ENCODE data around the gene LAMA5. TPM values are rescaled to one million over a fixed set of nuclear protein-coding genes. Genes with fewer than 3 reads are reported as not detected.

The LAMA5 gene
- polyA plus RNA-seq, 2 of the 4 experiments (the other 2 are of a cell fraction): 20.4 to 196 TPM

GRCh38 chr20:62350098-62350628 is 16.9 kb downstream of the LAMA5 start (continued):
- TF ChIP-seq MAX (IDR thresholded peaks at IDR 0.05): peak; percentile 51; the same call in 1 of the 2 replicates
- TF ChIP-seq JUN (IDR thresholded peaks at IDR 0.05): peak in 1 of 2 experiments; percentile 65; a peak in 2 of 5 replicates

- ATAC-seq (no peak), DNase-seq (ENCODE audit: low read depth in 1 of 2, low spot score in 1 of 2) (no peak), FAIRE-seq (no peak)
- H3K4me2 ChIP-seq: peak overlapping the region; percentile 91
- TF ChIP-seq HES2 (IDR thresholded peaks at IDR 0.05): 0 out of 2 replicates have a peak, but pooled peaks have one; percentile 1
- TF ChIP-seq FOXS1 (CRISPR knock-in tag; IDR thresholded peaks at IDR 0.05): no peak
- WGBS (ENCODE audit: missing lambda C conversion rate): 51% methylated on average over 5 of the region's 7 CpGs
- ChIA-PET CTCF (interaction anchor here (0.7 to 5.3 kb wide), 7 partner anchors 9 to 44 kb away, joined by 4 to 107 read pairs (median 15); partner anchors contain the start of gene LAMA5), POLR2A (interaction anchor here (0.5 to 2.6 kb wide), 9 partner anchors 10 to 46 kb away, joined by 3 to 30 read pairs (median 8); partner anchors contain the start of genes LAMA5 and RPS21)
- H3K9me3 ChIP-seq: peaks cover 23% of the 10 kb centered on the region
- peaks cover 50% of the 10 kb centered on the region for H3K4me1 ChIP-seq
- H3K27ac ChIP-seq: peak overlapping the region; percentile 97 to 99
- no peak overlapping the region for H3K4me3 ChIP-seq
Observed at GRCh38 chr20:62349556-62350097, 17.5 kb downstream of the LAMA5 start.

DNA sequence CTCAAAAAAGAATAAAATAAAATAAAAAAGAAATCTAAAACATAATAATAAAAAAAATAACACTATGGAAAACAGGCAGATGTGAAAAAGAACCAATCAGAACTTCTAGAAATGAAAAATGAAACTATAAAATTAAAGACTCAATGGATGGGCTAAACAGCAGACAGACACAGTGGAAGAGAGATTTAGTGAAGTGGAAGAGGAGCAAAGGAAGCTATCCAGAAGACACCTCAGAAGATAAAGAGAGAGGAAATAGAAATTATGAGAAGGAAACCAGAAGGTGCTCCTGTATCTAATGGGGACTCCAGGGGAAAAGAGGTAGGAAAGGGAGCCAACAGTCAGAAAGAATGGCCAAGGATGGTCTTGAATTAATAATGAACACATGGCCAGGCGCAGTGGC is 18.5 kb downstream of the LAMA5 start:
- FAIRE-seq: no peak
- ChIA-PET POLR2A (no interaction called here), CTCF (interaction anchor here (1.5 to 4.7 kb wide), 3 partner anchors 9 to 34 kb away, joined by 5 to 42 read pairs (median 7); no protein-coding TSS in a partner anchor)
- no peak overlapping the region for H3K4me2 ChIP-seq
- no peak for ATAC-seq
- WGBS (ENCODE audit: missing lambda C conversion rate): 4% methylated on average over 1 of the region's 1 CpG
- peaks cover 23% of the 10 kb centered on the region for H3K9me3 ChIP-seq
- H3K4me1 ChIP-seq: peaks cover 40% of the 10 kb centered on the region
- H3K4me3 ChIP-seq: no peak overlapping the region; the same call in 2 of the 3 replicates
- no peak for DNase-seq (ENCODE audit: low read depth in 1 of 2, low spot score in 1 of 2)
- TF ChIP-seq EHF (CRISPR knock-in tag; IDR thresholded peaks at IDR 0.05) (peak; percentile 33; the same call in 1 of the 2 replicates), CBX2 (IDR thresholded peaks at IDR 0.05; ENCODE audit: borderline replicate concordance, low read depth) (no peak)
- peak overlapping the region in 1 of 2 experiments; percentile 27; a peak in 1 of 6 replicates for H3K27ac ChIP-seq

DNA sequence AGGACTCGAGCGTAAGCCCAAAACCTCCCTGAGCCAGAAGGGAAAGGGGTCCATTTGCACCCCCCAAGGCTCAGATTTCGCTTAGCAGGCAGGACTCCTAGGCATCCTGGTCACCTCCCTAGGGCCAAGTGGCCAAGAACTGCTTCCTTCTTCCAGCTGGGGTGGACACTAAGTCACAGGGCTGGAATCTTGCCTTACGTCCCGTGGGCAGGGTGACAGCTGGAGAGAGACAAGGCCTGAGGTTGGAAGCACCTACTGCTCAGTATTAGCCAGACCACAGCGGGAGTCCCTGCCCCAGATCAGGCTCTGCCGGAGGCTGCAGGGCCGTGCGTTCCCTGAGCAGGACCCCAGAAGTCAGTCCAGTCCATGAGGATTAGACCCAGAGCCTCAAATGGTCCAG is 19.7 kb downstream of the LAMA5 start:
- H3K9me3 ChIP-seq: peaks cover 23% of the 10 kb centered on the region
- H3K4me2 ChIP-seq: no peak overlapping the region
- WGBS (ENCODE audit: missing lambda C conversion rate): 83% methylated on average over 7 of the region's 9 CpGs
- DNase-seq (ENCODE audit: low read depth in 1 of 2, low spot score in 1 of 2) (no peak), ATAC-seq (no peak), FAIRE-seq (no peak)
- H3K4me3 ChIP-seq: no peak overlapping the region; the same call in 2 of the 3 replicates
- ChIA-PET CTCF (interaction anchor here (1.5 to 2.7 kb wide), 2 partner anchors 17 to 21 kb away, joined by 7 to 9 read pairs; no protein-coding TSS in a partner anchor), POLR2A (no interaction called here)
- TF ChIP-seq CBX8 (IDR thresholded peaks at IDR 0.05): no peak
- no peak for TF ChIP-seq ZNF302 (CRISPR knock-in tag; IDR thresholded peaks at IDR 0.05)
- no peak for TF ChIP-seq MYC (IDR thresholded peaks at IDR 0.05; ENCODE audit: borderline replicate concordance, low read length)
- no peak for TF ChIP-seq TFCP2L1 (CRISPR knock-in tag; IDR thresholded peaks at IDR 0.05)
- H3K27ac ChIP-seq: peak overlapping the region in 1 of 2 experiments; percentile 62; a peak in 3 of 6 replicates
- H3K4me1 ChIP-seq: peaks cover 28% of the 10 kb centered on the region

DNA sequence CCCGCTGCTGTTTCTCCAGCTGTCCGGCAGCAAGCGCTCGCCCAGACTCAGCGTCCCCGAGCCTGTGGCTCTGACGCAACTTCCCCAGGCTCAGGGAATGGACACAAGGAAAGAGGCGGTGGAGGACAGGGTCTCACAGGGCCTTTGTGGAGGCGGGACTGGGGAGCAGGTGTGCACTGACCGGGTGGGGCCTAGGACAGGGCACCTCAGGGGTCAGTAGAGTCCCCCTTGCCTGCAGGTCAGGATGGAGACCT is 20.0 kb downstream of the LAMA5 start:
- FAIRE-seq: no peak
- peak overlapping the region in 1 of 2 experiments; percentile 62; a peak in 3 of 6 replicates for H3K27ac ChIP-seq
- CTCF ChIA-PET: interaction anchor here (1.5 to 2.7 kb wide), 2 partner anchors 18 to 21 kb away, joined by 7 to 9 read pairs; no protein-coding TSS in a partner anchor

More for the DNA sequence above, 20.0 kb downstream of the LAMA5 start:
- Histone ChIP-seq H3K4me1 (peaks cover 25% of the 10 kb centered on the region), H3K4me3 (no peak overlapping the region; the same call in 2 of the 3 replicates), H3K4me2 (no peak overlapping the region), H3K9me3 (peaks cover 23% of the 10 kb centered on the region)
- ATAC-seq (no peak), DNase-seq (ENCODE audit: low read depth in 1 of 2, low spot score in 1 of 2) (no peak)
- no peak for TF ChIP-seq CTCF (IDR thresholded peaks at IDR 0.05)
- no peak for TF ChIP-seq EHF (CRISPR knock-in tag; IDR thresholded peaks at IDR 0.05)
- TF ChIP-seq SMC3 (IDR thresholded peaks at IDR 0.05): no peak
- TF ChIP-seq RCOR1 (IDR thresholded peaks at IDR 0.05; ENCODE audit: low read depth, low read length): no peak
- no peak for TF ChIP-seq CBX2 (IDR thresholded peaks at IDR 0.05; ENCODE audit: borderline replicate concordance, low read depth)
- TF ChIP-seq SREBF2 (IDR thresholded peaks at IDR 0.05): no peak
- TF ChIP-seq HDAC2 (IDR thresholded peaks at IDR 0.05): no peak
- TF ChIP-seq ZNF302 (CRISPR knock-in tag; IDR thresholded peaks at IDR 0.05): no peak
- TF ChIP-seq RAD21 (conservative IDR thresholded peaks at IDR 0.05 in 1 of 2, IDR thresholded peaks at IDR 0.05 in 1 of 2): no peak
- TF ChIP-seq ZSCAN20 (CRISPR knock-in tag; IDR thresholded peaks at IDR 0.05): no peak
- TF ChIP-seq BCL3 (IDR thresholded peaks at IDR 0.05): no peak
- TF ChIP-seq FOXS1 (CRISPR knock-in tag; IDR thresholded peaks at IDR 0.05): no peak
- POLR2A ChIA-PET: no interaction called here
- WGBS (ENCODE audit: missing lambda C conversion rate): 91% methylated on average over 10 of the region's 10 CpGs

Measured in A549 (cell line).